Peyer's patch (tissue), 4 donors: Measurements from ENCODE around the gene LAMTOR4.

Experiments used
- CTCF ChIP-seq, 6 experiments: fragments of 450-650 bp in 4 of 6; fragments of 200-600 bp in 2 of 6; sonication (generic) in 1 of 6; IDR thresholded peaks; one replicate each; pipeline ENCODE4 v1.5.1; 2017 to 2019; ENCODE audit warnings: antibody characterized with exemption in 6 of 6, mild to moderate bottlenecking in 3 of 6, moderate library complexity in 1 of 6
- POLR2A ChIP-seq, 2 donors: fragments of 450-650 bp; IDR thresholded peaks; one replicate each; pipeline ENCODE4 v1.5.1; 2017; ENCODE audit warnings: antibody characterized with exemption in 2 of 2, mild to moderate bottlenecking in 2 of 2, moderate library complexity in 2 of 2

GRCh38 chr7:100158229-100159098 lies 9.7 kb downstream of the LAMTOR4 start, which contains the start of gene TRAPPC14:
- TF ChIP-seq CTCF (IDR thresholded peaks at IDR 0.05), result peak in 2 of 6 experiments; percentile 7 to 16
- TF ChIP-seq POLR2A (IDR thresholded peaks at IDR 0.05), result peak; percentile 49 to 61
